Superior temporal gyrus (tissue), 1 donor: ENCODE data around the gene LHX4.

Experiments
- DNase-seq: peaks from one replicate; pipeline ENCODE4 v3.0.0-alpha.2; 2016; ENCODE audit errors: extremely low spot score

The LHX4 gene

DNA sequence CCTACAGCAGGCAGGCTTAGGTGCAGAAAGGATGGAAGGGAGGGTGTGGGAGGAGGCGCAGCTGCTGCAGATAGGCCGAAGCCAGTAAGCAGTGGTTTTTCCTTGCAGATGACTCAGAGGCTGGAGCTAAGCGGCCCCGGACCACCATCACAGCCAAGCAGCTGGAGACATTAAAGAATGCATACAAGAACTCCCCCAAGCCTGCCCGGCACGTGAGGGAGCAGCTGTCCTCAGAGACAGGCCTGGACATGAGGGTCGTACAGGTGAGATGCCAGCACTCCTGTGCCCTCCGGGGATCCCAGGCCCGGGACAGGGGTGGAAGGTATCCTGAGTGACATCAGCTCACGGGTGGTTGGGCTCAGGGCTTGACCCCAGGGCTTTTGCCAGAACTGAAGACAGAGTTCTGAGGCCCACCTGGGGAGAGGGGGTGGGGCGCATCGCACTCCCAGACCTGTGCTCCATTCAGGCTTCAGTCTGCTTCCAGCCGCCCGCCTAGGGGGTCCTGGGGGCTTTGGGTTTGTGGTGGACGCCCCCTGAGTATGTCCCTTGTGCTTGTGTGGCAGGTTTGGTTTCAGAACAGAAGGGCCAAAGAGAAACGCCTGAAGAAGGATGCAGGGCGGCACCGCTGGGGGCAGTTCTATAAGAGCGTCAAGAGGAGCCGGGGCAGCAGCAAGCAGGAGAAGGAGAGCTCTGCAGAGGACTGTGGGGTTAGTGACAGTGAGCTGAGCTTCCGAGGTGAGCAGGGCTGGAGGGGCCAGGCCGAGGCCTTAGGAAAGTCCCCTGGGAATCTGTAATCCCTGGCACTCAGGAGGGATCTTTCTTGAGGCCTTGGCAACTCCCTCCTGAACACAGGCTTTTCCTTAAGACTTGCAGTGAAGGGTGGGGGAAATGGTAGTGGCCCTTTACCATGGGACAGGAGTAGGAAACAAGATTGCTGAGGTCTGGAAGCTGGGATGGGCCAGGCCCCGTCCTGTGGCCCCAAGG is 41.5 kb downstream of the LHX4 start:
- no peak for DNase-seq

DNA sequence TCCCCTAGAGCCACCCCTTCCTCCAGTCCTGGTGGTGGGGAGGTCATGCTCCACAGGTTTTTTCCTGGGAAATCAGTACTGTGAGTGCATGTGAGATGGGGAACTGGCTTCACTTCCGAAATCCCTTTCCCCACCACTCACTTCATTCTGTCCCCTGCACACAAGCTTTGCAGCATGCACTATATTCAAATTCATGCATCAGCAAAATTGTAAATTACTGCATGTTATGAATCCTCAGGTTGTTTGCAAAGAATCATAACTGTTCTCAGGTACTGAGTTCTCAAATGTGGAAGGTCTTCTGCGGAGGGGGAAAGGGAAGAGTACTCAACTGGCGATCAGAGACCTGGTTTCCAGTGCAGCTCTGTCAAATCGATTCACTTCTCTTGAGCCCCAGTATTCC is 42.3 kb downstream of the LHX4 start:
- no peak for DNase-seq

- DNase-seq, result no peak
Measured at GRCh38 chr1:180273066-180273465, 43.0 kb downstream of the LHX4 start.

GRCh38 chr1:180274221-180274620 is 44.2 kb downstream of the LHX4 start:
- DNase-seq, result no peak

- no peak for DNase-seq
Measured at GRCh38 chr1:180275726-180276125, 45.7 kb downstream of the LHX4 start.

GRCh38 chr1:180277476-180278193 is 47.6 kb downstream of the LHX4 start:
- DNase-seq, result no peak

DNA sequence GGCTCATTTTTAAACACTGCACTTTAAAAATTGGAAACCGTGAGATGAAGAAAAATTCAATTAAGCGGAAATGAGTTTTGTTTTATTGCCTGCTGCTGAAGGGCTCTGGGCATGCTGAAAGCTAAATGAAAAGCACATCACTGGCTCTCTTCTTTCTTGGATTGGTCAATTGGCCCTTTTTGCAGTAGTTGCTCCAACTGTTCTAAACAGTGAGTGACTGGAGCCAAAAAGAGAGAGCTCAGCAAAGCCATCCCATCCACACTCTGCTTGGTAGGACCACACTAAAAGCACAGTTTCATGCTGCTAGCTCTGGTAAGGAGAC is 48.1 kb downstream of the LHX4 start:
- no peak for DNase-seq

GRCh38 chr1:180278596-180279395 is 48.7 kb downstream of the LHX4 start:
- DNase-seq, result no peak

- no peak for DNase-seq
Measured at GRCh38 chr1:180279651-180280050, 49.6 kb downstream of the LHX4 start.

- no peak for DNase-seq
Measured at GRCh38 chr1:180280617-180281016, 50.6 kb downstream of the LHX4 start.

DNA sequence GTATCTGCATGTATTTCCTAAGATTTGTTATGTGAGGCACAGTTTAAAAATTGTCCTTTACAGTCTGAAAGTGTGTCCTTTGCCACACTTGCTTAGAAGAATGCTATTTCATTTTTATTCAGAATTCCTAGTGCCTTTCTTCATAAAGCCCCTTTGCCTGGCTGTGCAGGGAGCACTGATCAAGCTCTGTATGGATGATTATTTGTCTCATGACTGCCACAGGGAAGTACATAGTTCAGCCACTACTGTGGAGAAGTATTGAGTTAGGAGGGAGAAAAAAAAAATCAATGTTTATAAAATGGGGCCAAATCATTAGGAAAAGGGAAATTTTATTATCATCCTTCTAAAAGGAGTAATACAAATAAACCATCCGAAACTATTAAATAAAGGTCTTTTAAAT is 51.4 kb downstream of the LHX4 start:
- no peak for DNase-seq

- DNase-seq, result no peak
Measured at GRCh38 chr1:180282401-180283044, 52.5 kb downstream of the LHX4 start.

DNA sequence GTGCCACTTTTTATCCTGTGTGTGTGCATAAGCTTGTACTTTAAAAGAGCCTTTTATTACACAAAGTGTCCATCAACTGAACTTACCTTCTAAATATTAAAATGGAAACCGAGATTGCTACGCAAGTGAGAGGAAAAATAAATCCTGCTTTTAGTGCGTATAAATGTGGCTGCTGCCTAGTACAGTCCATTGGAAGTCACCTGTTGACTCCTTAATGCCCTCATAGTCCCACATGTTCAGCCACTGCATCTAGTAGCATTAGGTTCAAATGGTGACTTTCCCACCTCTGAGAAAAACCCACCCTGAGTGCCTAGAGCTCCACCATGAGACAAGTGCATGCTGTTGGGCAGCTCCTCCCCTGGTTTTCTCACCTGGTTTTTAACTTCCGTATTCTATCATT is 53.0 kb downstream of the LHX4 start:
- no peak for DNase-seq

DNA sequence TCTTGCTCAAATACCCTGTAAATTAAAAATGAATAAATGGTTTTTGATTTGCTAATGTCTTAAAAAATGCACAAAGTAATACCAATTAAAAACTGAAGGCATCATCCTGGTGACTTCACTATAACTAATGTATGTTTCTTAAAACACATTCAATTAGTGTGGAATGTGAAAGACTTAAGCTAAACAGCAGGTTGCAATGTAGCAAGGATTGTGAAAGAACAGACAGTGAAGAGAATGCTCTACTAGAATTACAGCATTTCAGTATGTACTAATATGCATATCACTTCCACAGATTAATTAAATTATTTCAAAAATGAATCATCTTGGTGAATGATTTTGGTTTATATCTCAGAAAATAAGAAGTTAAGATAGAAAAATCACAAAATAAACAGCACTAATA is 56.4 kb downstream of the LHX4 start:
- DNase-seq, result no peak

DNA sequence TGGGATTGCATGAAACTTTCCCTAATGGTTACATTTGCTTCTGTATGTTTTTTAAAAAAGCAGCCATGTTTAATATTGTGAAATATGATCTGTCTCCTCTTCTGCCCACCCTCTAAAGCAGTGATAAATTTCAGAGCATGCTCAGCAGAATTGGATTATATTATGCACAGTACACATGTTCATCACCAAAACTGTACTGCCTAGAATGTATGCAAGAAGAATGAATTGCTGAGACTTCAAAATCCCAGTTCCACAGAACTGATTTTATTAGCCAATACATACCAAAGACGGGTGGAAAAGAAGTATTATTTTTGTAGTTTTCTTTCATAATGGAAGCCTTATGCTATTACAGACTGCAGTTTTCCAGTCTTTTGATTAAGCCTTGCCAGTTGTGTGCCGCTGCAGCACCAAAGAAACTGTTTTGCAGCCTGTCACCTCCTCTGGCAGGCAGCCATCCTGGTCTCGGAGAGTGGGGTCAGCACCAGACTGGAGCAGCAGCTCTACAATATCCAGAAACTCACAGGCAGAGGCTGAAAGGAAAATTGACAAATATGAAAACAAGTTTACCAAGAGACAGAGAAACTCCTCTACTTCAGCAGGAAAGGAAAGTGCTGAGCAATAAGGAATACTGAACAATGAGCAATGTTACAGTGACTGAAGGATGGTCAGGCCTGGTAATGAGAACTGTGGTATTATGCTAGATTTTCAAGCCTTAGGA is 58.1 kb downstream of the LHX4 start:
- no peak for DNase-seq

- DNase-seq, result no peak
Measured at GRCh38 chr1:180288940-180289339, 58.9 kb downstream of the LHX4 start.

DNA sequence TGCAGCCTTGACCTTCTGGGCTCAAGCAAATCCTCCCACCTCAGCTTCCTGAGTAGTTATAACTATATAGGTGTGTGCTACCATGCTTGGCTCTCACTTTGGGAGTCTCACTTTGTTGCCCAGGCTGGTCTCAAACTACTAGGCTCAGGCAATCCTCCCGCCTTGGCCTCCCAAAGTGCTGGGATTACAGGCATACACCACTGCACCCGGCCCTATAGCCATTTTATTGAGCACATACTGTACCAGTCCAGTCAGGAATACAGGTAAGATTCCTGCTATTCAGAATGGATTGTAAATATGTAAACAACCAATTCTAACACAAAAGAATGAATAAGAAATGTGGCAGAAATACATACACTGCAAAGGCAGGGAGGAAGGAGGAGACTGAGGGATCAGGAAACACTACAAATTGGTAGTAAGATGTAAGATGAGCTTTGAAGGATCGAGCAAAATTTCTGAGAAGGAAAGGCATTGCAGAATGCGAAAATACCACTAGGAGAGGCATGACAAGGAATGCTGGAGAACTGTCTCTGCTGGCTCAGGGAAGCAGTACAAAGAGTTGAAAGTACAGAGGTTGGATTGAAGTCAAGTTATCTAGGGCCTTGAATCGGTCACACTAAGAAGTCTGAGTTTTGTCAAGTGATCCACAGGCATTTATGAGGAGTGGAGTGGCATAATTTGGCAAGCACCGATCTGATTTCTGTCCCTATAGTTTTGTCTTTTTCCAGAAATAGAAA is 60.4 kb downstream of the LHX4 start:
- no peak for DNase-seq

- no peak for DNase-seq
Measured at GRCh38 chr1:180291004-180291403, 60.9 kb downstream of the LHX4 start.

DNA sequence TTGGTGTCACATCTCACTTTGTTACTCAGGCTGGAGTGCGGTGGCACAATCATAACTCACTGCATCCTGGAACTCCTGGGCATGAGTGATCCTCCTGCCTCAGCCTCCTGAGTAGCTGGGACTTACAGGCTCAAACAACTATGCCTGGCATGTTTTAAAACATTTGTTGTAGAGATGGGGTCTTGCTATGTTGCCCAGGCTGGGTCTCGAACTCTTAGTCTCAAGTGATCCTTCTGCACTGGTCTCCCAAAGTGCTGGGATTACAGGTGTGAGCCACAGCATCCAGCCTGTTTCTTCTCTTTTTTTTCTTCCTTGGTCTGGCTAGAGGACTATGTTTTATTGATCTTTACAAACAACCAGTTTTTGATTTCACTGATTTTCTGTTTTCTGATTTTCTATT is 64.6 kb downstream of the LHX4 start:
- no peak for DNase-seq

GRCh38 chr1:180295999-180296398 is 65.9 kb downstream of the LHX4 start:
- no peak for DNase-seq
